Chondrocyte (in vitro differentiated cells): Measurements from ENCODE around the gene CBFA2T2. TPM values are rescaled to one million over a fixed set of nuclear protein-coding genes. Genes with fewer than 3 reads are reported as not detected.

Source experiments
- DNase-seq: peaks from one replicate; pipeline ENCODE4 v3.0.0; 2021; ENCODE audit warnings: mixed read lengths, low spot score
- H3K27ac Mint-ChIP-seq: one replicate; pipeline ENCODE4 v1.8.0; 2021; ENCODE audit warnings: mild to moderate bottlenecking, moderate library complexity, mixed read lengths; ENCODE audit not compliant: unreplicated experiment
- H3K27me3 Mint-ChIP-seq: 2 replicates; pipeline ENCODE4 v1.8.0; 2021; ENCODE audit warnings: low read depth, mixed read lengths
- H3K36me3 Mint-ChIP-seq: 2 replicates; pipeline ENCODE4 v1.8.0; 2021; ENCODE audit warnings: low read depth, mixed read lengths
- H3K4me1 Mint-ChIP-seq: 2 replicates; pipeline ENCODE4 v1.8.0; 2021; ENCODE audit warnings: low read depth, mild to moderate bottlenecking, mixed read lengths
- H3K4me3 Mint-ChIP-seq: one replicate; pipeline ENCODE4 v1.8.0; 2021; ENCODE audit warnings: mild to moderate bottlenecking, moderate library complexity, mixed read lengths; ENCODE audit not compliant: unreplicated experiment
- H3K9me3 Mint-ChIP-seq: 2 replicates; pipeline ENCODE4 v1.8.0; 2021; ENCODE audit warnings: low read depth, mixed read lengths
- CTCF ChIP-seq: fragments of 200-600 bp; sonication (generic); IDR thresholded peaks from 2 replicates; pipeline ENCODE4 v1.5.0; 2021; ENCODE audit warnings: antibody characterized with exemption, mild to moderate bottlenecking, moderate library complexity
- total RNA-seq: library from RNA; stranded (reverse); gene quantifications from 3 replicates; pipeline ENCODE4 v1.2.1, GENCODE V29; 2021

Gene CBFA2T2
- total RNA-seq, 1 donor from 2014 or later, result 23.5 TPM

- peak within 1 kb of the TSS; percentile 86 for H3K27ac Mint-ChIP-seq
- H3K4me3 Mint-ChIP-seq, result peak within 1 kb of the TSS; percentile 93
- H3K9me3 Mint-ChIP-seq, result peaks cover 3% of the 10 kb centered on the region
- TF ChIP-seq CTCF, result no peak
- peaks cover 2% of the 10 kb centered on the region for H3K36me3 Mint-ChIP-seq
- H3K4me1 Mint-ChIP-seq, result peaks cover 35% of the 10 kb centered on the region
- no peaks in the 10 kb centered on the region for H3K27me3 Mint-ChIP-seq
- DNase-seq, result peak; percentile 95
Measured at GRCh38 chr20:33443512-33444239, 46.2 kb upstream of the CBFA2T2 start, which contains the start of gene SNTA1. TSS of gene SNTA1 (minus strand) at chr20:33443763. CDS start at chr20:33443620, 143 bp downstream.

GRCh38 chr20:33444797-33445560 lies 44.9 kb upstream of the CBFA2T2 start:
- Mint-ChIP-seq H3K27ac (peak overlapping the region; percentile 86), H3K27me3 (no peaks in the 10 kb centered on the region), H3K36me3 (peaks cover 2% of the 10 kb centered on the region), H3K4me3 (peak overlapping the region; percentile 93), H3K9me3 (peaks cover 3% of the 10 kb centered on the region), H3K4me1 (peaks cover 33% of the 10 kb centered on the region)
- peak; percentile 69 for TF ChIP-seq CTCF
- no peak for DNase-seq

- Mint-ChIP-seq H3K4me1 (peaks cover 31% of the 10 kb centered on the region), H3K9me3 (peaks cover 3% of the 10 kb centered on the region), H3K36me3 (peaks cover 2% of the 10 kb centered on the region), H3K27me3 (no peaks in the 10 kb centered on the region), H3K27ac (no peak overlapping the region), H3K4me3 (no peak overlapping the region)
- no peak for TF ChIP-seq CTCF
- no peak for DNase-seq
Measured at GRCh38 chr20:33445881-33446625, 43.8 kb upstream of the CBFA2T2 start.

- Mint-ChIP-seq H3K4me3 (no peak overlapping the region), H3K36me3 (peaks cover 2% of the 10 kb centered on the region), H3K27me3 (no peaks in the 10 kb centered on the region), H3K9me3 (peaks cover 3% of the 10 kb centered on the region), H3K27ac (no peak overlapping the region), H3K4me1 (no peaks in the 10 kb centered on the region)
- no peak for TF ChIP-seq CTCF
- no peak for DNase-seq
Measured at GRCh38 chr20:33450867-33451266, 39.0 kb upstream of the CBFA2T2 start.
